GM18868 (cell line): ENCODE results near the gene SLC22A4.

Experiments
- ATAC-seq: cut with Tn5 transposase; IDR thresholded peaks from one replicate; pipeline ENCODE4 v1.9.1; 2021; ENCODE audit warnings: mild to moderate bottlenecking, moderate library complexity; ENCODE audit not compliant: unreplicated experiment

SLC22A4 gene

GRCh38 chr5:132261881-132262845 lies 32.0 kb upstream of the SLC22A4 start:
- no peak for ATAC-seq

- no peak for ATAC-seq
These were observed 31.2 kb upstream of the SLC22A4 start for GRCh38 chr5:132262882-132263547.

DNA sequence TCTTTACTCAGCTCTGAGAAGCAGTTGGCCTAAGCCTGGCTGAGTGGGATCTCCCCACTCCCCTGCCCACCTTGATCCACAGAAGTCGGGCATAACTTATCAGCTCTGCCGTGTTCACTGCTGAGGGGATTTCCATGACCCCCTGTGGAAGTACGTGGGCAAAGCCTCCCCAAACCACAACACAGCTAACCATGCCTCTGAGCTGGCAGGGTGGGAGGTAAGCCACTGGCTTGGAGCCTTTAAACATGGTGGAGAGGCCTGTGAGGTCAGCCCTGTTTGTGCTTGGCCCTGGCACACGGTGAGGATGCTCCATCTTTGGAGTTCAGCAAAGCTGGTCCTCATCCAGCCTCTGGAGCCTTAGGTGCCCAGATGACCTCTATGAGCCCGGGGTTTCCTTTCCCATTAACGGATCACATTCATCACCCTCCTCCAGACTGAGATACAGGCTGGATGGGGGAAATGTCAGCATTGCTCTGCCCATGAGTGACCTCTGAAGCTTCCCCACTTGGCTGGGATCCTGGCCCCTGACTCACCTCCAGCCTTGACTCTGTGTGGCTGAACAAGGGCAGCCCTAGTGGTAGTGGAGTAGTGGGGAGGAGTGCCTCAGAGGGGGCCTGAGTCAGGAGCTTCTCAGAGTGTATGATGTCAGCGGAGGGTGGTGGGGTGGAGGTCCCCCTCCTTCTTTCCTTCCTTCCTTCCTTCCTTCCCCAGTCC lies 30.5 kb upstream of the SLC22A4 start:
- no peak for ATAC-seq

DNA sequence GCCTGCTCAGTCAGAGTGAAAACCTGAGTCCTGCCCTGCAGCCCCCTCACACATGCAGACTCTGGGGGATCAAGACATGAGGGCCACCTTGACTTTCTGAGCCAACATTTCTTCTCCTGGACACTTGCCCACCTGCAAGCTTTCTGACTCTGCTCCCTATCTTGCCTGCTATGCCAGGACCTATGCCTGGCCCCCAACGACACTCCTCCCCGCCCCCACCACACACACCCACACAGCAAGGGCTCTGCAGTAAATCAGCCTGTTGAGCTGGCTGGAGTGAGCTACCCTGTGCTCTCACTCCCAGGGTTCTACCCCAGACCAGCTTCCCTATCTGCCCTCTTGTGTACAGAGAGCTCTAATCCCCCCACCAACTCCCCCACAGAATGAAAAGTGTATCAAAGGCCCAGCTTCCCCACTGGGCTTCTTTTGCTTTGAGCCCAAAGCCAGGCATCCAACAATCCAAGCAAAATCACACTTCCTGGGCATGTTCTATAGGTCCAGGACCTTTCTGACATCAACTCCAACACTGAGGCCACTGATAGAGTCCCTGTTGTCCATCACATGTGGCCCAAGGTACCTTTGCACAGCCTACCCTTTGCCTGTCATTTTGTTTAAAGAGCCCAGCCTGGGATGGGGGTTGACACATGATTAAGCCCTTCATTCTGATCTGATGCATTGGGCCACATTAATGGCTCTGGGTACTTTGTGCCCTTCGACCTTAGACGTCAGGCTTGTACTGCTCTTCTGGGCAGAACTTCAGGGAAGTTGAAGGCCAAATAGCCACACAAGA lies 29.5 kb upstream of the SLC22A4 start:
- ATAC-seq: no peak

DNA sequence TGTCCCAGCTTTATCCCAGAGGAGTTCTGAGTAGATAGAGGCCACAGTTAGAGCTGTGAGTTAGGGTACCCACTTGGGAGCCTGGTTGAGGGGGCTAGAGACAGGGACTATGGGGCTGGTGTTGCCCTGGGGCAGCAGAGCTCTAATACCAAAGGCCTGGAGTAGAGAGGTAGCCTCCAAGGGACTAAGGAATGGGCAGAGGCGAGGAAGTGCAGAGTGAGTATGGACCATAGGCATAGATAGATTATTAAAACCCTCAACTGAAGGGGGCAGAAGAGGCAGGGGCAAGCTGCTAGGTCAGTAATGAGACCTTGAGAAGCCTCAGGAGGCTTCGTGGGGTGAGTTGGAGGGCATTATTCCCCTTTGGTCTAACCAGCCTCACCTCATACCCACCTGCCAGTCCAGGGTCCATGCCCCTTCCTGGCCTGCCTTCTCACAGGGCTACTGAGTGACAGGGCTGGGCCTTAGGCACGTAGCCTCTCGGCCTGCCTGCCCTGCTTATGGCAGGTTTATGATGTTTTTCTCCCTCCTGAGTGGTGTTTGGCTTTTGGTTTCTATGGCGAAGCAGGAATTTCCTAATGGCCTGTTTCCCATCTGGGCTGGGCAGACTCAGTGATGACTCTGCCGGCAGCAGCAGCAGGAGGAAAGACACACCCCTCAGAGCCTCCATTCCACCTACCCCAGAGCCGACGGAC lies 28.7 kb upstream of the SLC22A4 start:
- ATAC-seq: no peak

DNA sequence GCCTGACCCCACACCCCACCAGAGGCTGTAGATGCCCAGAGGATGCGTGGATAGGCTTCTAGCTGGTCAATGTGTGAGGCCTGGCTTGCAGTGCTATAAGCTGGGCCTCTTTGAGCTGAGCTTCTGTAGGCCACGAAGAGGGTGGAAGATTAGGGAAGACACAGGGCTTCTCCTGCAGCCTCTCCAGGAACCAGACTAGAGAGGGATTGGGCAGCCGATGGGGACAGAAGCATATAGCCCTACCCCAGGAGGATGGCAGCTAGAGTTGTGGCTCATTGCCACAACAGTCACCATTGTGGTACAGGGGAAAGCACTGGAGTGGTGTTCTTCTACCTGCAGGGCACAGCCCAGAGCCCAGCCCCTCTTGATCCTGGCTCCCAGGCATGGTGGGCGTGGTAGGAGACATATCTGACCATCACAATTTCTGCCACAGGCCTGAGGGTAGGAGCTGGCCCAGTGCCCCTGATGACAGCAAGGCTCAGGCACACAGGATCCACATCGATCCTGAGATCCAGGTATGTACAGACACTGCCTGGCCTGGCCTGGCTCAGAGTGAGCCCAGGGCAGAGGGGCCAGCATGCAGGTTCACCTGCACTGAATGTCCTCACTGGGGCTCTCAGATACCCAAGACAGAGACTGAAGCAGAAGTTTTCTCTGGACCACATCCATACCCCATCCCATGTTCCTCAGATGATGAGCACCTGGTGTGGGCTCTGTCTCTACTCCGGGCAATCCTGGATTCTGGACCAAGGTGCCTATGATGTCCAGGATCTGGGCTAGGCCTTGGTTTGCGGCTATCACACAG lies 28.0 kb upstream of the SLC22A4 start:
- no peak for ATAC-seq

- ATAC-seq: no peak
These were observed 27.4 kb upstream of the SLC22A4 start for GRCh38 chr5:132266836-132267160.

DNA sequence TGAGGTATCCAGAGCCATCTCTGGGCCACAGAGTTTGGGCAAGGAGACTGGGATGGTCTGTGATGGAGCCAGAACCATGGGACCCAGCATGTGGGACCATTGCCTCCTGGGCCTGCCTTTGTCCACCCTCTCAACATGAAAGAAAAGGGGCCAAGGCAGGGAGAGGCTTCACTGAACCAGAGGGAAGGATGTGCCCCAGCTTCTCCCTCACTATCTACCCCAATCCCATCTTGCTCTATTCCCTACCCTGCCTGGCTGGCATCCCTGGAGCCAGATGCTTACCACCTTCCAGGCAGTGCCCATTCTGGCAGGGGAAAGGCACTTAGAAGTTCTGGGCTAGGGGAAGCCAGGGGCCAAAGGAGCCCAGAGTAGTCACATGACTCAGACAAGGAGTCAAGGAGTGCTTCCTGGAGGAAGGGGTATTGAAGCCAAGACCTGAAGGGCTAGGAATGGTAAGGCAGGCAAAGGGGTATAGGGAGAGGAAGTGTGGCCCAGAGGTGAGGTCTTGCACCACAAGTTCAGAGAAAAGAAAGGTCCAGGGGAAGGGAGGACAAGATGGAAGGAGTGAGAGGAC lies 26.9 kb upstream of the SLC22A4 start:
- ATAC-seq: no peak

DNA sequence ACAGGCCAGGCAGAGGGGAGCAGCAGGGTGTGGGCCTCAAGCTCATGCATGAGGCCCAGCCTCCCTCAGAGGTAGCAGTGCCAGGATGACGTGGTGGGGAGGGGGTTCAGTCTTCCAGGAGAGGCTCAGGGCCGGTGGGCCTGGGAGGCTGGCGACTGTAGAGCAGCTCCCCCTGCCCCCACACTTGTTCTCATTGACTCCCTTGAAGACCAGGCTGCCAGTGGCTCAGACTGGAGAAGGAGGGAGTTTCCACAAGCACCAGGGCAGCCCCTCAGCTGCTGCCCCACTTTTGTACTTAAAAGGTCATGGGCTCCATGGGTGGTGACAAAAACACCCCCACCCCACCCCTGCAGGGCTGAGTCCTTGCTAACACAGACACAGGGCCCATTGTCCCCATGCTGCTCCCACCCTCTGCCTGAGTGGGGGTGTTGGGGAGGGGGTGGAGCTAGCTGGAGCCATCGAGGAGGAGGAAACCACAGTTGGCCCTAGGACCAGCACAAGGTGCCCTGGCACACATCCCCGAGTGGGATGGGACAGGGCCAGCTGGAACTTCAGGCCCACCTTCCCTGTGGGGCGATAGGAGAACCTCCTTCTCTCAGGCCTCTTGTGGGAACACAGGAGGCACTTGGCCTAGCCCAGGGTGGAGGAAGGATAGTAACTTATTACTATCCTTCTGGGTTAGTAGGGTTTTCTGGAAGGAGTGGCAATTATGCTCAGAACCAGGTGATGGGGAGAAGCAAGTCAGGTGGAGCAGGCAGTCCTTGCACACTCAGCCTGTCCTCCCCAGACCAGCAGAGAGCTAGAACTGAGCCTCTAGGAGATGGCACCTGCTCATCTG lies 26.0 kb upstream of the SLC22A4 start:
- peak; percentile 33 for ATAC-seq

- peak; percentile 77 for ATAC-seq
These were observed 25.2 kb upstream of the SLC22A4 start for GRCh38 chr5:132268769-132269551.

- no peak for ATAC-seq
These were observed 24.4 kb upstream of the SLC22A4 start for GRCh38 chr5:132269635-132270334.

GRCh38 chr5:132270335-132270665 lies 23.9 kb upstream of the SLC22A4 start:
- no peak for ATAC-seq

GRCh38 chr5:132270706-132271105 lies 23.5 kb upstream of the SLC22A4 start:
- ATAC-seq: no peak

- ATAC-seq: no peak
These were observed 22.6 kb upstream of the SLC22A4 start for GRCh38 chr5:132271251-132272246.

DNA sequence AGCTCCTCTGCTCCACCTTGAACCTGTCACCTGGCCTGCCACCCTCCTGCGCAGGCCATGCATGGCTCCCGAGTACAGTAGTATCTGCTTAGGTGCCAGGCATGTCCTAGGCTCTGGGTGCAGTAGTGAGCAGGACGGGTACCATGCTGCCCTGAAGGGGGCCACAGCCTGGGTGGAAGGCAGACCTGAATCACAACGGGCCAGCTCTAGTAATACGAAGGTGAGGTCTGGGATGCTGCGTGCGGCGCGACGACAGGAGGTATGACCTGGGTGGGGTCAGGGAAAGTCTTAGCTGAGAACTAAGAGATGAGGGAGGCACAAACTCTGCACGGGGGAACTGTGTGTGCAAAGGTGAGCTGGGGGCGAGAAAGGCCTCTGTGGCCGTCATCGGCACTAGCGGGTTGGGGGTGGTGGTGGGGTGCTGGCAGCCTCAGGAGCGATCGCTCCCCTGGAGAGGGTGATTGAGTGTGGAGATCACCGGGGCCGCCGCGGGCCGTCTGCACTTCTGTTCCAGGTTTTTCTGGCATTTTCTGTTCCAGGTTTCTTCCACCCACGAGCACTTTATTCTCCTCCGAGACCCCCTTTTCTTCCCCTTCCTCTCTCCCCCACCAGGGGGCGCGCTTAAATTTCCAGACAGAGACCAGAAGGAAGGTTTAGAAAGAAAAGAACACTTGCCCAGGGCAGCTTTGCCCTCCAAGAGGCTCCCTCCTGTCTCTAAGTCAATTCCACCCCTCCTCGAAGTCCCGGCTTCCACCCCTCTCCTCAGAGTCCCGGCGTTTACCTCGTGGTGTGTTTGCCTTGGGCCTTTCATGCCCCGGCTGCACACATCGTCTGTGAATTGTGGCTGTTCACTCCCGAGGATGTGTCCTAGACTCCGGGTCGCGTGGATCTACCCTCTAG lies 21.6 kb upstream of the SLC22A4 start:
- no peak for ATAC-seq
